ENCODE measurements around the gene GATA2. TPM values are rescaled to one million over a fixed set of nuclear protein-coding genes. Genes with fewer than 3 reads are reported as not detected.

The GATA2 gene
- polyA plus RNA-seq, 4 donors, result 0.67 to 15.2 (median 1.1) TPM

DNA sequence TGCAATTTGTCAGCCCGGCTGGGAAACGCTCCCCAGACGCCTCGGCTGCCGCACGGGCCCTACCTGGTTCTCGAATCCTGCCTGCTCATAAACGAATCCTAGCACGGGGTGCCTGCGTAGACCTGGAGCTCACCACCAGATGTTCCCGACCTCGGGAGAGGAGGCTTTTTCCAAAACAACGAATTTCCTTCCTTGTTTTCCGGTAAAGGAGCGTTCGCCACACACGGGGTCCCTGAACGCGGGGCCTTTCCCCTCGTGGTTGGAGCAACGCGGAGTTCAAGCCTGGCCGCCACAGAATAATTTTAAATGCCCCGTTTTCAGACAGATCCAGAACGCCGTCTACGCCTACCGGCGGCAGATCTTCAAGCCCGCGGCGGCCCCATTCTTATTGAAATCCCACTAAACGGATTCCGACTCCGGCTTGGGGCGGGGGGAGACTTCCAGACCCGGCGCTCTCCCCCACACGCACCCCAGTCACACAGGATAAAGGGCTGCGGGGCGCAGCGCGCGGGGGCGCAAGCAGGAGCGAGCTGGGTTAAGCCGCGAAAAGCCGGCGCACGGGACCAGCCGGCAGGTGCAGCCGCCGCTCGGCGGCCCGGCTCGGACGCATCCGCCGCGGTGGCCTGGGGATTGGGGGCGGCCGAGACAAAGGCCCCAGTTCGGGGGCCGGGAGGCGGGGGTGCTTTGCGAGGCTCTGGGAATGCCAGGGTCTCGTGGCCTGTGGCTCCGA lies 895 bp downstream of the GATA2 start:
- peaks cover 0 to 32% (median 12%) of the 10 kb centered on the region in 3 donors for H3K4me1 ChIP-seq (ENCODE audit: control insufficient read depth in 3 of 3, insufficient read depth in 2 of 3, low read depth in 1 of 3, low read length in 2 of 3)

GRCh38 chr3:128491691-128491940 lies 1.4 kb downstream of the GATA2 start:
- no peak overlapping the region for H3K27ac ChIP-seq (ENCODE audit: low read depth in 1 of 3, low read length in 2 of 3)
- H3K4me1 ChIP-seq (ENCODE audit: control insufficient read depth in 3 of 3, insufficient read depth in 2 of 3, low read depth in 1 of 3, low read length in 2 of 3), result peaks cover 0 to 31% (median 12%) of the 10 kb centered on the region in 3 donors
- H3K27me3 ChIP-seq (ENCODE audit: control insufficient read depth in 3 of 3, insufficient read depth in 3 of 3, low read length in 3 of 3), result peaks cover 35 to 99% (median 77%) of the 10 kb centered on the region in 3 donors
- DNase-seq (no peak), FAIRE-seq (no peak)
- WGBS, 3 donors, result 6 to 17% (median 9%) methylated on average over 19 of the region's 19 CpGs
- H3K4me3 ChIP-seq (ENCODE audit: low read depth in 1 of 3, low read length in 3 of 3), result no peak overlapping the region
- H3K9me3 ChIP-seq (ENCODE audit: control insufficient read depth in 2 of 2, insufficient read depth in 1 of 2, low read depth in 1 of 2, low read length in 1 of 2), result no peaks in the 10 kb centered on the region
- no peaks in the 10 kb centered on the region for H3K36me3 ChIP-seq (ENCODE audit: control insufficient read depth in 3 of 3, insufficient read depth in 2 of 3, low read depth in 1 of 3, low read length in 3 of 3)

More for the DNA sequence above, 895 bp downstream of the GATA2 start:
- H3K9me3 ChIP-seq (ENCODE audit: control insufficient read depth in 2 of 2, insufficient read depth in 1 of 2, low read depth in 1 of 2, low read length in 1 of 2), result no peaks in the 10 kb centered on the region
- FAIRE-seq, result no peak
- peak in 1 of 2 donors; percentile 71 for DNase-seq
- H3K36me3 ChIP-seq (ENCODE audit: control insufficient read depth in 3 of 3, insufficient read depth in 2 of 3, low read depth in 1 of 3, low read length in 3 of 3), result no peaks in the 10 kb centered on the region
- WGBS, 3 donors, result 5 to 10% (median 6%) methylated on average over 65 to 70 of the region's 70 CpGs
- peak overlapping the region in 1 of 3 donors; percentile 23 for H3K4me3 ChIP-seq (ENCODE audit: low read depth in 1 of 3, low read length in 3 of 3)
- H3K27me3 ChIP-seq (ENCODE audit: control insufficient read depth in 3 of 3, insufficient read depth in 3 of 3, low read length in 3 of 3), result peaks cover 30 to 99% (median 76%) of the 10 kb centered on the region in 3 donors
- H3K27ac ChIP-seq (ENCODE audit: low read depth in 1 of 3, low read length in 2 of 3), result no peak overlapping the region

DNA sequence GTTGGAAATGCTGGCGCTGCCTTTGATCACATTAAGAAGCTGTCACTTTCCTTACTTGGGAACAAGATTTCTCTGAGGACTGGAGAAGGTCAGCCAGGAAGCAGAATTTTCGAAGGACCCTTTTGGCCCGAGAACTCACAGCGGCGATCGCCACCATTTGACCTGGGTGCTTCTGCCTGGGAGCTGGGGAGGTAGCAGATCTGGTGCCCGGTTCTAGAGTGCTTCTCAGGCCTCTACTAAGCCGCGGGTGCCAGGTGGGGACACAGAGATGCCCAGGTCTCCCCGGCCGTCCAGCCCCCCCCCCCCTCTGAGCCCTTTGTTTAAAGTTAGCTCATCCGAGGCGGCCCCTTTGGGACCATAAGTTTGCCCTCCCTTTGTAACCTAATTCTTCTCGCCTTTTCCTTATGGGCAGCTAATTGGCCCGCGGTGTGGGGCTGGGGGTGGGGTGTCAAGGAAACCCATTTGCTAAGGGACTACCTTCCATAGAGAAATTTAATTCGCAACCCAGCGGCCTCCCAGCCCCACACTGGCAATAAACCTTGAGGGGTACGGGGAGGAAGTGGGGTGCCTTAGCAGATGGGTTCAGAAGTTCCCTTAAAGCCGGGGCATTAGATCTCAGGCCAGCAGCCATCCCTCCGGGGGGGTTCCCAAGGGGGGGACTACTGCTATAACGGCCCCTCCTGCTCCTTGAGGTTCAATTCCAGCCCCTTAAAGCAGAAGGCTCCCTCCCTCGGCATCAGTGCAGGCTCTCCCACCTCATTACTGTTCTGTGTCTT lies 1.9 kb downstream of the GATA2 start:
- H3K4me1 ChIP-seq (ENCODE audit: control insufficient read depth in 3 of 3, insufficient read depth in 2 of 3, low read depth in 1 of 3, low read length in 2 of 3), result peaks cover 0 to 31% (median 12%) of the 10 kb centered on the region in 3 donors
- no peaks in the 10 kb centered on the region for H3K36me3 ChIP-seq (ENCODE audit: control insufficient read depth in 3 of 3, insufficient read depth in 2 of 3, low read depth in 1 of 3, low read length in 3 of 3)
- no peak overlapping the region for H3K27ac ChIP-seq (ENCODE audit: low read depth in 1 of 3, low read length in 2 of 3)
- H3K9me3 ChIP-seq (ENCODE audit: control insufficient read depth in 2 of 2, insufficient read depth in 1 of 2, low read depth in 1 of 2, low read length in 1 of 2), result no peaks in the 10 kb centered on the region
- DNase-seq, result peak in 1 of 2 donors; percentile 41
- no peak overlapping the region for H3K4me3 ChIP-seq (ENCODE audit: low read depth in 1 of 3, low read length in 3 of 3)
- 9 to 15% (median 11%) methylated on average over 23 of the region's 23 CpGs for WGBS, 3 donors
- H3K27me3 ChIP-seq (ENCODE audit: control insufficient read depth in 3 of 3, insufficient read depth in 3 of 3, low read length in 3 of 3), result peaks cover 35 to 99% (median 73%) of the 10 kb centered on the region in 3 donors
- FAIRE-seq, result no peak

DNA sequence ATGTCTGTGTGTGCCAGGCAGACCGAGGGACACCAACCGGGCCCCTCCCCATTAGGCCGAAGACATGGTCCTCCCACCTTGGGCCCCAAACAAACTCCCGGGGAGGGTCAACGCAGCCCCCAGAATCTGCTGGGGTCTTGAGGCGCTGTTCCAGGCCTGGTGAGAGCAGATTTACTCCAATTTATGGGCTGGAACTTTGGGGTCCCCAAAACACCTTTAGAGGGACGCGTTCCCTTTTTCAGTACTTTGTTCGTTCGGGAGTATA lies 2.4 kb downstream of the GATA2 start:
- H3K4me1 ChIP-seq (ENCODE audit: control insufficient read depth in 3 of 3, insufficient read depth in 2 of 3, low read depth in 1 of 3, low read length in 2 of 3), result peaks cover 0 to 31% (median 12%) of the 10 kb centered on the region in 3 donors
- DNase-seq, result no peak
- no peak overlapping the region for H3K4me3 ChIP-seq (ENCODE audit: low read depth in 1 of 3, low read length in 3 of 3)
- no peak for FAIRE-seq
- H3K36me3 ChIP-seq (ENCODE audit: control insufficient read depth in 3 of 3, insufficient read depth in 2 of 3, low read depth in 1 of 3, low read length in 3 of 3), result no peaks in the 10 kb centered on the region
- 9 to 20% (median 12%) methylated on average over 10 of the region's 10 CpGs for WGBS, 3 donors
- no peaks in the 10 kb centered on the region for H3K9me3 ChIP-seq (ENCODE audit: control insufficient read depth in 2 of 2, insufficient read depth in 1 of 2, low read depth in 1 of 2, low read length in 1 of 2)
- peak overlapping the region in 1 of 3 donors; percentile 17 for H3K27ac ChIP-seq (ENCODE audit: low read depth in 1 of 3, low read length in 2 of 3)
- peaks cover 38 to 99% (median 73%) of the 10 kb centered on the region in 3 donors for H3K27me3 ChIP-seq (ENCODE audit: control insufficient read depth in 3 of 3, insufficient read depth in 3 of 3, low read length in 3 of 3)

- DNase-seq (peak in 1 of 2 donors; percentile 68), FAIRE-seq (no peak)
- peaks cover 0 to 31% (median 12%) of the 10 kb centered on the region in 3 donors for H3K4me1 ChIP-seq (ENCODE audit: control insufficient read depth in 3 of 3, insufficient read depth in 2 of 3, low read depth in 1 of 3, low read length in 2 of 3)
- peak overlapping the region in 2 of 3 donors; percentile 27 to 29 for H3K4me3 ChIP-seq (ENCODE audit: low read depth in 1 of 3, low read length in 3 of 3)
- 2% methylated on average over 59 to 61 of the region's 61 CpGs for WGBS, 3 donors
- H3K27me3 ChIP-seq (ENCODE audit: control insufficient read depth in 3 of 3, insufficient read depth in 3 of 3, low read length in 3 of 3), result peaks cover 33 to 99% (median 73%) of the 10 kb centered on the region in 3 donors
- no peaks in the 10 kb centered on the region for H3K36me3 ChIP-seq (ENCODE audit: control insufficient read depth in 3 of 3, insufficient read depth in 2 of 3, low read depth in 1 of 3, low read length in 3 of 3)
- no peaks in the 10 kb centered on the region for H3K9me3 ChIP-seq (ENCODE audit: control insufficient read depth in 2 of 2, insufficient read depth in 1 of 2, low read depth in 1 of 2, low read length in 1 of 2)
- H3K27ac ChIP-seq (ENCODE audit: low read depth in 1 of 3, low read length in 2 of 3), result peak overlapping the region in 1 of 3 donors; percentile 77
Measured at GRCh38 chr3:128489927-128490649, 2.9 kb downstream of the GATA2 start.

DNA sequence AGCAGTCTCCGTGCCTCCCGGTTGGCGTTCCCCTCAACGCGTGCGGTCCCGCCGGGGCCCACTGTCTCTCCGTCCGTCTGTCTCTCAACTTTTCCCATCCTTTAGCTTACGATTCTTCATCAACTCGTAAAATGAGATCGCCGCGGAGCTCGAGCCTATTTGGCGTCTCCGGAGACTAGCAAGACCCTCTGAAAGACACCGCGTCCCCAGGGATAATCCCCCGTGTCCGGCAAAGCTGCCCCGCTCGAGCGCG lies 3.4 kb downstream of the GATA2 start:
- FAIRE-seq, result no peak

GRCh38 chr3:128488991-128489673 lies 3.9 kb downstream of the GATA2 start:
- Histone ChIP-seq H3K36me3 (ENCODE audit: control insufficient read depth in 3 of 3, insufficient read depth in 2 of 3, low read depth in 1 of 3, low read length in 3 of 3) (peaks cover 0 to 3% (median 0%) of the 10 kb centered on the region in 3 donors), H3K27ac (ENCODE audit: low read depth in 1 of 3, low read length in 2 of 3) (peak overlapping the region in 1 of 3 donors; percentile 78), H3K9me3 (ENCODE audit: control insufficient read depth in 2 of 2, insufficient read depth in 1 of 2, low read depth in 1 of 2, low read length in 1 of 2) (no peaks in the 10 kb centered on the region), H3K4me1 (ENCODE audit: control insufficient read depth in 3 of 3, insufficient read depth in 2 of 3, low read depth in 1 of 3, low read length in 2 of 3) (peaks cover 0 to 31% (median 12%) of the 10 kb centered on the region in 3 donors), H3K4me3 (ENCODE audit: low read depth in 1 of 3, low read length in 3 of 3) (peak overlapping the region; percentile 13 to 29 (median 24)), H3K27me3 (ENCODE audit: control insufficient read depth in 3 of 3, insufficient read depth in 3 of 3, low read length in 3 of 3) (peaks cover 38 to 99% (median 70%) of the 10 kb centered on the region in 3 donors)
- WGBS, 3 donors, result 1% methylated on average over 42 to 71 of the region's 71 CpGs
- FAIRE-seq, result no peak
- DNase-seq, result peak in 1 of 2 donors; percentile 62

More for the DNA sequence above, 3.4 kb downstream of the GATA2 start:
- Histone ChIP-seq H3K4me3 (ENCODE audit: low read depth in 1 of 3, low read length in 3 of 3) (peak overlapping the region in 2 of 3 donors; percentile 27 to 29), H3K4me1 (ENCODE audit: control insufficient read depth in 3 of 3, insufficient read depth in 2 of 3, low read depth in 1 of 3, low read length in 2 of 3) (peaks cover 0 to 31% (median 12%) of the 10 kb centered on the region in 3 donors), H3K9me3 (ENCODE audit: control insufficient read depth in 2 of 2, insufficient read depth in 1 of 2, low read depth in 1 of 2, low read length in 1 of 2) (no peaks in the 10 kb centered on the region), H3K27ac (ENCODE audit: low read depth in 1 of 3, low read length in 2 of 3) (peak overlapping the region in 1 of 3 donors; percentile 77), H3K27me3 (ENCODE audit: control insufficient read depth in 3 of 3, insufficient read depth in 3 of 3, low read length in 3 of 3) (peaks cover 37 to 99% (median 73%) of the 10 kb centered on the region in 3 donors), H3K36me3 (ENCODE audit: control insufficient read depth in 3 of 3, insufficient read depth in 2 of 3, low read depth in 1 of 3, low read length in 3 of 3) (peaks cover 0 to 3% (median 0%) of the 10 kb centered on the region in 3 donors)
- 1% methylated on average over 20 to 26 of the region's 26 CpGs for WGBS, 3 donors
- no peak for DNase-seq

DNA sequence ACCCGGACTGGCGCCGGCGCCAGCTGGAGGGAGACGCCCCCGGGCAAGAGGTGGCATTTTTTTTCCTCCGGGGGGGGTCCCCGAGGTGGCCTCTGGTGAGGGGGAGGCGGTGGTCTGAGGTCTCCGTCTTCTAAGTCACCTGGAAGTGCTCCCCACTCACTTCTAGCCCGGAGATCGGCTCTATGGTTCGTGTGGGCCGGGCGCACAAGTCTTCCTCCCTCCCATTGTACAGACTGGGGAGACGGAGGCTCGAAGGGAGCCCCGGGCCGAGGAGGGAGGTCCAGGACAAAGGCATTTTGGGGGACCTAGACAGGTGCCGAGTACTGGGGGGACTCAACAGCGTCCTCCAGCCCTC lies 4.4 kb downstream of the GATA2 start:
- H3K36me3 ChIP-seq (ENCODE audit: control insufficient read depth in 3 of 3, insufficient read depth in 2 of 3, low read depth in 1 of 3, low read length in 3 of 3), result peaks cover 0 to 3% (median 0%) of the 10 kb centered on the region in 3 donors
- peaks cover 0 to 31% (median 12%) of the 10 kb centered on the region in 3 donors for H3K4me1 ChIP-seq (ENCODE audit: control insufficient read depth in 3 of 3, insufficient read depth in 2 of 3, low read depth in 1 of 3, low read length in 2 of 3)
- FAIRE-seq, result no peak
- no peaks in the 10 kb centered on the region for H3K9me3 ChIP-seq (ENCODE audit: control insufficient read depth in 2 of 2, insufficient read depth in 1 of 2, low read depth in 1 of 2, low read length in 1 of 2)
- peak overlapping the region in 1 of 3 donors; percentile 78 for H3K27ac ChIP-seq (ENCODE audit: low read depth in 1 of 3, low read length in 2 of 3)
- peak overlapping the region in 1 of 3 donors; percentile 44 for H3K4me3 ChIP-seq (ENCODE audit: low read depth in 1 of 3, low read length in 3 of 3)
- WGBS, 3 donors, result 1% methylated on average over 20 to 21 of the region's 21 CpGs
- peak in 1 of 2 donors; percentile 23 for DNase-seq
- peaks cover 38 to 99% (median 70%) of the 10 kb centered on the region in 3 donors for H3K27me3 ChIP-seq (ENCODE audit: control insufficient read depth in 3 of 3, insufficient read depth in 3 of 3, low read length in 3 of 3)
